ENCODE data around the gene ABCB11.

Gene ABCB11

GRCh38 chr2:168954256-168954655 is 76.9 kb downstream of the ABCB11 start:
- no peak for DNase-seq (ENCODE audit: low read depth)
- H3K4me3 ChIP-seq (ENCODE audit: low read depth, low read length), result no peak overlapping the region
- no peak for TF ChIP-seq CTCF (IDR thresholded peaks at IDR 0.05; ENCODE audit: insufficient read depth, low read depth, low read length, missing control alignments)

- no peak overlapping the region for H3K4me3 ChIP-seq (ENCODE audit: low read depth, low read length)
- TF ChIP-seq CTCF (IDR thresholded peaks at IDR 0.05; ENCODE audit: insufficient read depth, low read depth, low read length, missing control alignments), result no peak
- no peak for DNase-seq (ENCODE audit: low read depth)
These were observed 78.7 kb downstream of the ABCB11 start for GRCh38 chr2:168952424-168952823.

GRCh38 chr2:168951871-168952270 is 79.3 kb downstream of the ABCB11 start:
- no peak for DNase-seq (ENCODE audit: low read depth)
- TF ChIP-seq CTCF (IDR thresholded peaks at IDR 0.05; ENCODE audit: insufficient read depth, low read depth, low read length, missing control alignments), result no peak
- H3K4me3 ChIP-seq (ENCODE audit: low read depth, low read length), result no peak overlapping the region

GRCh38 chr2:168949324-168949723 is 81.8 kb downstream of the ABCB11 start:
- DNase-seq (ENCODE audit: low read depth), result no peak
- no peak overlapping the region for H3K4me3 ChIP-seq (ENCODE audit: low read depth, low read length)
- TF ChIP-seq CTCF (IDR thresholded peaks at IDR 0.05; ENCODE audit: insufficient read depth, low read depth, low read length, missing control alignments), result no peak

GRCh38 chr2:168948621-168949212 is 82.4 kb downstream of the ABCB11 start:
- DNase-seq (ENCODE audit: low read depth), result peak; percentile 5
- no peak overlapping the region for H3K4me3 ChIP-seq (ENCODE audit: low read depth, low read length)
- TF ChIP-seq CTCF (IDR thresholded peaks at IDR 0.05; ENCODE audit: insufficient read depth, low read depth, low read length, missing control alignments), result peak; percentile 62

GRCh38 chr2:168945508-168945907 is 85.6 kb downstream of the ABCB11 start:
- TF ChIP-seq CTCF (IDR thresholded peaks at IDR 0.05; ENCODE audit: insufficient read depth, low read depth, low read length, missing control alignments), result no peak
- no peak overlapping the region for H3K4me3 ChIP-seq (ENCODE audit: low read depth, low read length)
- DNase-seq (ENCODE audit: low read depth), result no peak

GRCh38 chr2:168944065-168944464 is 87.1 kb downstream of the ABCB11 start:
- H3K4me3 ChIP-seq (ENCODE audit: low read depth, low read length), result no peak overlapping the region
- TF ChIP-seq CTCF (IDR thresholded peaks at IDR 0.05; ENCODE audit: insufficient read depth, low read depth, low read length, missing control alignments), result no peak
- no peak for DNase-seq (ENCODE audit: low read depth)
